Mesothelial cell of epicardium (in vitro differentiated cells): ENCODE data around the gene DACH1. TPM values are rescaled to one million over a fixed set of nuclear protein-coding genes. Genes with fewer than 3 reads are reported as not detected.

Experiments used
- DNase-seq, 2 experiments: peaks; one replicate each; pipeline ENCODE4 v3.0.0; 2021; ENCODE audit warnings: low spot score in 2 of 2; ENCODE audit not compliant: unreplicated experiment in 2 of 2
- H3K27ac Mint-ChIP-seq: 2 replicates; pipeline ENCODE4 v1.8.0; 2021; ENCODE audit warnings: mixed read lengths
- H3K27me3 Mint-ChIP-seq: 2 replicates; pipeline ENCODE4 v1.8.0; 2021; ENCODE audit warnings: low read depth, mixed read lengths
- H3K36me3 Mint-ChIP-seq: 2 replicates; pipeline ENCODE4 v1.8.0; 2021; ENCODE audit warnings: mixed read lengths
- H3K4me1 Mint-ChIP-seq: 2 replicates; pipeline ENCODE4 v1.8.0; 2021; ENCODE audit warnings: mixed read lengths
- H3K4me3 Mint-ChIP-seq: 2 replicates; pipeline ENCODE4 v1.8.0; 2021; ENCODE audit warnings: mild to moderate bottlenecking, moderate library complexity, mixed read lengths
- H3K9me3 Mint-ChIP-seq: 2 replicates; pipeline ENCODE4 v1.8.0; 2021; ENCODE audit warnings: mixed read lengths
- total RNA-seq: library from RNA; stranded (reverse); gene quantifications from 3 replicates; pipeline ENCODE4 v1.2.1, GENCODE V29; 2021
- TF ChIP-seq, protein P1 (sequence below): fragments of 200-600 bp; sonication (generic); IDR thresholded peaks from one replicate; pipeline ENCODE4 v1.5.0; 2021; ENCODE audit warnings: antibody characterized with exemption; ENCODE audit not compliant: unreplicated experiment

DACH1 gene
- total RNA-seq, 1 donor from 2014 or later: 69.0 TPM

- H3K36me3 Mint-ChIP-seq: peaks cover 29% of the 10 kb centered on the region
- peaks cover 11% of the 10 kb centered on the region for H3K9me3 Mint-ChIP-seq
- H3K27ac Mint-ChIP-seq: peak overlapping the region; percentile 48
- H3K4me3 Mint-ChIP-seq: no peak overlapping the region
- no peak for DNase-seq
- TF ChIP-seq, protein P1, sequence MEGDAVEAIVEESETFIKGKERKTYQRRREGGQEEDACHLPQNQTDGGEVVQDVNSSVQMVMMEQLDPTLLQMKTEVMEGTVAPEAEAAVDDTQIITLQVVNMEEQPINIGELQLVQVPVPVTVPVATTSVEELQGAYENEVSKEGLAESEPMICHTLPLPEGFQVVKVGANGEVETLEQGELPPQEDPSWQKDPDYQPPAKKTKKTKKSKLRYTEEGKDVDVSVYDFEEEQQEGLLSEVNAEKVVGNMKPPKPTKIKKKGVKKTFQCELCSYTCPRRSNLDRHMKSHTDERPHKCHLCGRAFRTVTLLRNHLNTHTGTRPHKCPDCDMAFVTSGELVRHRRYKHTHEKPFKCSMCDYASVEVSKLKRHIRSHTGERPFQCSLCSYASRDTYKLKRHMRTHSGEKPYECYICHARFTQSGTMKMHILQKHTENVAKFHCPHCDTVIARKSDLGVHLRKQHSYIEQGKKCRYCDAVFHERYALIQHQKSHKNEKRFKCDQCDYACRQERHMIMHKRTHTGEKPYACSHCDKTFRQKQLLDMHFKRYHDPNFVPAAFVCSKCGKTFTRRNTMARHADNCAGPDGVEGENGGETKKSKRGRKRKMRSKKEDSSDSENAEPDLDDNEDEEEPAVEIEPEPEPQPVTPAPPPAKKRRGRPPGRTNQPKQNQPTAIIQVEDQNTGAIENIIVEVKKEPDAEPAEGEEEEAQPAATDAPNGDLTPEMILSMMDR: no peak
- peaks cover 4% of the 10 kb centered on the region for H3K4me1 Mint-ChIP-seq
- H3K27me3 Mint-ChIP-seq: no peaks in the 10 kb centered on the region
Observed at GRCh38 chr13:71514900-71515743, 351.9 kb downstream of the DACH1 start.

DNA sequence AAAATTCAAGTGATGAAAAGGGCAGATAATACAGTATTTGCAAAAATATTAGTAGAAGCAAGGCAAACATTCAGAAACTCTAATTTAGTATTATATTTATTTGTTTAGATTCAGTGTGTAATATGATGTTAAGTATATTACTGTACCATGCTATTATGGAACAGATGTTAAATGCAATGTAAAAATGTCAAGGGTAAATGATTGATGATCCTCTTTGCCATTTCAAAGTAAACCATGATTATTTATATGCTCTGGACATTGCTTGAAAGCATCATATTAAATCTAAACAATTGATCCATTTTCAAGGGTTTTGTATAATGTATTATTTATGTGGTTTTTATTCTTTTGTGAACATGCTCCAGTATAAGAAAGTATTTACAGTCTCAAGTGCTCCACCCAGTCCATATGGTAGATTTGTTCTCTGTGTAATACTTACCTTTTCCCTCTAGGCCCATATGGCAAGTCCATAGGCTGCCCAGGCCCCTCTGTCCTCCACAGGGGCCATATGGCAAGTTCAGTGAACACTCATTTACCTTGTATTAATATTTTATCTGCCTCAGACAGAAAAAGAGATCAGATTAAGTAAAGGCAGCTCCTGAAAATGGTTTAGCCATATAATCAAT is 353.5 kb downstream of the DACH1 start:
- peaks cover 39% of the 10 kb centered on the region for H3K36me3 Mint-ChIP-seq
- H3K27ac Mint-ChIP-seq: no peak overlapping the region
- H3K4me1 Mint-ChIP-seq: peaks cover 4% of the 10 kb centered on the region
- DNase-seq: no peak
- H3K27me3 Mint-ChIP-seq: no peaks in the 10 kb centered on the region
- TF ChIP-seq, protein P1: no peak
- peaks cover 14% of the 10 kb centered on the region for H3K9me3 Mint-ChIP-seq
- no peak overlapping the region for H3K4me3 Mint-ChIP-seq

DNA sequence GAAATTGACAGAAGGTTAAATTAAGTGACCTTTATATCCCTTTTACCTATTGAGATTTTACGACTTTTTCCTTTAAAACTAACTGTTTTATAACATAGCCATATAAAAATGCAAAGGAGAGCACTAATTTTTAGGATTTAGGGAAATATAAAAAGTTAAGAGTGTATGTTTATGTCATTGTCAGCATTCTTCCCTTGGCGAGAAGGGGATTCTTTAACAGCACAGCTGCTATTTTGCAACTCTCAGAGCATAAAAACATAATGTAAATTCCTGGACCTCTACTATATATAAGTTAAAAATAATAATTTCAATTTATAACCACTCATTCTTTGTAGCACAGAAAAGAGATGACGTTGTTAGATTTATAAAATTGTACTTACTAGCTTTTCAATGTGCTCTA is 363.2 kb downstream of the DACH1 start:
- no peak overlapping the region for H3K4me3 Mint-ChIP-seq
- peaks cover 21% of the 10 kb centered on the region for H3K36me3 Mint-ChIP-seq
- H3K4me1 Mint-ChIP-seq: peaks cover 4% of the 10 kb centered on the region
- peaks cover 4% of the 10 kb centered on the region for H3K9me3 Mint-ChIP-seq
- no peaks in the 10 kb centered on the region for H3K27me3 Mint-ChIP-seq
- TF ChIP-seq, protein P1: no peak
- no peak overlapping the region for H3K27ac Mint-ChIP-seq
- no peak for DNase-seq

- H3K27me3 Mint-ChIP-seq: no peaks in the 10 kb centered on the region
- TF ChIP-seq, protein P1: no peak
- peaks cover 4% of the 10 kb centered on the region for H3K4me1 Mint-ChIP-seq
- peaks cover 13% of the 10 kb centered on the region for H3K36me3 Mint-ChIP-seq
- H3K9me3 Mint-ChIP-seq: peaks cover 3% of the 10 kb centered on the region
- DNase-seq: no peak
- peak overlapping the region; percentile 76 for H3K27ac Mint-ChIP-seq
- H3K4me3 Mint-ChIP-seq: no peak overlapping the region
Observed at GRCh38 chr13:71499944-71500514, 367.0 kb downstream of the DACH1 start.

GRCh38 chr13:71499235-71499634 is 367.8 kb downstream of the DACH1 start:
- TF ChIP-seq, protein P1: no peak
- peaks cover 3% of the 10 kb centered on the region for H3K9me3 Mint-ChIP-seq
- DNase-seq: no peak
- peaks cover 4% of the 10 kb centered on the region for H3K4me1 Mint-ChIP-seq
- no peaks in the 10 kb centered on the region for H3K27me3 Mint-ChIP-seq
- peaks cover 11% of the 10 kb centered on the region for H3K36me3 Mint-ChIP-seq
- H3K27ac Mint-ChIP-seq: no peak overlapping the region
- H3K4me3 Mint-ChIP-seq: no peak overlapping the region
